ENCODE measurements around the gene PHF21B.
"Not testable (repeated sequence)": the region's sequence is repeated elsewhere in the genome, so short reads cannot be mapped to it uniquely, and the experiment has no call there.

The PHF21B gene

GRCh38 chr22:44969817-44970216, 40.0 kb downstream of the PHF21B start:
- H3K4me3 ChIP-seq (ENCODE audit: low read length) = no peak overlapping the region
- no peak for TF ChIP-seq ZNF274 (IDR thresholded peaks at IDR 0.05; ENCODE audit: low read depth, low read length)

GRCh38 chr22:44968736-44969135, 41.1 kb downstream of the PHF21B start:
- TF ChIP-seq ZNF274 (IDR thresholded peaks at IDR 0.05; ENCODE audit: low read depth, low read length) = no peak
- H3K4me3 ChIP-seq (ENCODE audit: low read length) = no peak overlapping the region

GRCh38 chr22:44965171-44965570, 44.6 kb downstream of the PHF21B start:
- H3K4me3 ChIP-seq (ENCODE audit: low read length) = no peak overlapping the region
- no peak for TF ChIP-seq ZNF274 (IDR thresholded peaks at IDR 0.05; ENCODE audit: low read depth, low read length)

- no peak for TF ChIP-seq ZNF274 (IDR thresholded peaks at IDR 0.05; ENCODE audit: low read depth, low read length)
- no peak overlapping the region for H3K4me3 ChIP-seq (ENCODE audit: low read length)
These were observed 45.1 kb downstream of the PHF21B start for GRCh38 chr22:44964722-44965078.

GRCh38 chr22:44963832-44964721, 45.7 kb downstream of the PHF21B start:
- no peak for TF ChIP-seq ZNF274 (IDR thresholded peaks at IDR 0.05; ENCODE audit: low read depth, low read length)
- no peak overlapping the region for H3K4me3 ChIP-seq (ENCODE audit: low read length)

GRCh38 chr22:44962741-44963454, 46.9 kb downstream of the PHF21B start:
- H3K4me3 ChIP-seq (ENCODE audit: low read length) = no peak overlapping the region
- TF ChIP-seq ZNF274 (IDR thresholded peaks at IDR 0.05; ENCODE audit: low read depth, low read length) = no peak

GRCh38 chr22:44961682-44962081, 48.1 kb downstream of the PHF21B start:
- not testable (repeated sequence) for H3K4me3 ChIP-seq (ENCODE audit: low read length)

- H3K4me3 ChIP-seq (ENCODE audit: low read length) = no peak overlapping the region
- no peak for TF ChIP-seq ZNF274 (IDR thresholded peaks at IDR 0.05; ENCODE audit: low read depth, low read length)
These were observed 52.7 kb downstream of the PHF21B start for GRCh38 chr22:44956840-44957767.

GRCh38 chr22:44955102-44955501, 54.7 kb downstream of the PHF21B start:
- no peak overlapping the region for H3K4me3 ChIP-seq (ENCODE audit: low read length)
- TF ChIP-seq ZNF274 (IDR thresholded peaks at IDR 0.05; ENCODE audit: low read depth, low read length) = no peak

GRCh38 chr22:44954149-44954548, 55.7 kb downstream of the PHF21B start:
- H3K4me3 ChIP-seq (ENCODE audit: low read length) = no peak overlapping the region
- no peak for TF ChIP-seq ZNF274 (IDR thresholded peaks at IDR 0.05; ENCODE audit: low read depth, low read length)

- H3K4me3 ChIP-seq (ENCODE audit: low read length) = no peak overlapping the region
- TF ChIP-seq ZNF274 (IDR thresholded peaks at IDR 0.05; ENCODE audit: low read depth, low read length) = no peak
These were observed 56.7 kb downstream of the PHF21B start for GRCh38 chr22:44952863-44953746.

GRCh38 chr22:44951510-44951816, 58.3 kb downstream of the PHF21B start:
- no peak overlapping the region for H3K4me3 ChIP-seq (ENCODE audit: low read length)
- TF ChIP-seq ZNF274 (IDR thresholded peaks at IDR 0.05; ENCODE audit: low read depth, low read length) = no peak

- no peak for TF ChIP-seq ZNF274 (IDR thresholded peaks at IDR 0.05; ENCODE audit: low read depth, low read length)
- no peak overlapping the region for H3K4me3 ChIP-seq (ENCODE audit: low read length)
These were observed 58.8 kb downstream of the PHF21B start for GRCh38 chr22:44950806-44951509.
